ENCODE results near the gene ANXA4.

- TF ChIP-seq CTCF (IDR thresholded peaks at IDR 0.05) (no peak), POLR2A (IDR thresholded peaks at IDR 0.05) (no peak)
These were observed 49.1 kb downstream of the ANXA4 start for GRCh38 chr2:69791045-69791444.

Measured in thyroid gland (tissue), 4 donors.